ENCODE results near the gene SYF2. TPM values are rescaled to one million over a fixed set of nuclear protein-coding genes. Genes with fewer than 3 reads are reported as not detected.

Gene SYF2
- total and polyA plus RNA-seq, 2 of the 13 experiments (the other 11 are each of a cell fraction or from before 2014, with no cell fraction given): 17.8 to 34.1 TPM

- TF ChIP-seq ZNF574 (CRISPR knock-in tag; IDR thresholded peaks at IDR 0.05): peak; percentile 90
- no peak for TF ChIP-seq ZSCAN20 (CRISPR knock-in tag; IDR thresholded peaks at IDR 0.05; ENCODE audit: borderline replicate concordance)
- TF ChIP-seq ZNF770 (CRISPR knock-in tag; IDR thresholded peaks at IDR 0.05): no peak
- peak; percentile 14; the same call in 1 of the 2 replicates for TF ChIP-seq ZNF704 (CRISPR knock-in tag; IDR thresholded peaks at IDR 0.05; ENCODE audit: borderline replicate concordance)
- TF ChIP-seq ZNF576 (CRISPR knock-in tag; IDR thresholded peaks at IDR 0.05): no peak
- no peak for TF ChIP-seq SETDB1 (CRISPR knock-in tag; IDR thresholded peaks at IDR 0.05; ENCODE audit: borderline replicate concordance)
- no peak for TF ChIP-seq STAG1 (CRISPR knock-in tag; IDR thresholded peaks at IDR 0.05)
- peak; percentile 100 for TF ChIP-seq ELF1 (CRISPR knock-in tag; IDR thresholded peaks at IDR 0.05)
- TF ChIP-seq GPBP1L1 (CRISPR knock-in tag; IDR thresholded peaks at IDR 0.05): no peak
- TF ChIP-seq ZNF678 (CRISPR knock-in tag; IDR thresholded peaks at IDR 0.05): no peak
- no peak for TF ChIP-seq MTA3 (CRISPR knock-in tag; IDR thresholded peaks at IDR 0.05)
- TF ChIP-seq HIC2 (CRISPR knock-in tag; IDR thresholded peaks at IDR 0.05; ENCODE audit: low read depth): no peak
- TF ChIP-seq ZBTB34 (CRISPR knock-in tag; IDR thresholded peaks at IDR 0.05): no peak
These were observed at the start of gene SYF2 (continued) for GRCh38 chr1:25232027-25232865.

Data from HepG2 (cell line).